ENCODE measurements around the gene CARD10.

Gene CARD10

GRCh38 chr22:37525746-37526350 is 6.6 kb upstream of the CARD10 start:
- DNase-seq (ENCODE audit: low read depth): no peak

GRCh38 chr22:37525073-37525745 is 6.0 kb upstream of the CARD10 start:
- DNase-seq (ENCODE audit: low read depth): no peak

- DNase-seq (ENCODE audit: low read depth): no peak
Measured at GRCh38 chr22:37522482-37522881, 3.3 kb upstream of the CARD10 start.

GRCh38 chr22:37521236-37521739 is 2.1 kb upstream of the CARD10 start:
- DNase-seq (ENCODE audit: low read depth): no peak

- DNase-seq (ENCODE audit: low read depth): no peak
Measured at GRCh38 chr22:37520776-37521191, 1.6 kb upstream of the CARD10 start.

- no peak for DNase-seq (ENCODE audit: low read depth)
Measured at GRCh38 chr22:37518509-37519267, 527 bp downstream of the CARD10 start.

GRCh38 chr22:37517826-37518450 is 1.3 kb downstream of the CARD10 start:
- no peak for DNase-seq (ENCODE audit: low read depth)

- no peak for DNase-seq (ENCODE audit: low read depth)
Measured at GRCh38 chr22:37516456-37516855, 2.8 kb downstream of the CARD10 start.

- DNase-seq (ENCODE audit: low read depth): no peak
Measured at GRCh38 chr22:37515901-37516300, 3.3 kb downstream of the CARD10 start.

GRCh38 chr22:37514526-37515051 is 4.6 kb downstream of the CARD10 start:
- DNase-seq (ENCODE audit: low read depth): no peak

GRCh38 chr22:37511395-37512104 is 7.7 kb downstream of the CARD10 start:
- no peak for DNase-seq (ENCODE audit: low read depth)

GRCh38 chr22:37510091-37510490 is 9.1 kb downstream of the CARD10 start:
- no peak for DNase-seq (ENCODE audit: low read depth)

- DNase-seq (ENCODE audit: low read depth): no peak
Measured at GRCh38 chr22:37509059-37509860, 10.0 kb downstream of the CARD10 start.

- no peak for DNase-seq (ENCODE audit: low read depth)
Measured at GRCh38 chr22:37508431-37508992, 10.7 kb downstream of the CARD10 start.

- no peak for DNase-seq (ENCODE audit: low read depth)
Measured at GRCh38 chr22:37507731-37508130, 11.5 kb downstream of the CARD10 start.

GRCh38 chr22:37505989-37506388 is 13.2 kb downstream of the CARD10 start:
- no peak for DNase-seq (ENCODE audit: low read depth)

- DNase-seq (ENCODE audit: low read depth): no peak
Measured at GRCh38 chr22:37505565-37505964, 13.7 kb downstream of the CARD10 start.

GRCh38 chr22:37504964-37505363 is 14.3 kb downstream of the CARD10 start:
- no peak for DNase-seq (ENCODE audit: low read depth)

- no peak for DNase-seq (ENCODE audit: low read depth)
Measured at GRCh38 chr22:37503850-37504249, 15.4 kb downstream of the CARD10 start.

GRCh38 chr22:37503183-37503683 is 16.0 kb downstream of the CARD10 start:
- DNase-seq (ENCODE audit: low read depth): no peak

All from activated T-cell treated with anti-CD3 and anti-CD28 coated beads for 48 hours (primary cell).